Measurements from ENCODE around the gene TIMM22.
"Not testable (repeated sequence)": the region's sequence is repeated elsewhere in the genome, so short reads cannot be mapped to it uniquely, and the experiment has no call there.

Gene TIMM22

DNA sequence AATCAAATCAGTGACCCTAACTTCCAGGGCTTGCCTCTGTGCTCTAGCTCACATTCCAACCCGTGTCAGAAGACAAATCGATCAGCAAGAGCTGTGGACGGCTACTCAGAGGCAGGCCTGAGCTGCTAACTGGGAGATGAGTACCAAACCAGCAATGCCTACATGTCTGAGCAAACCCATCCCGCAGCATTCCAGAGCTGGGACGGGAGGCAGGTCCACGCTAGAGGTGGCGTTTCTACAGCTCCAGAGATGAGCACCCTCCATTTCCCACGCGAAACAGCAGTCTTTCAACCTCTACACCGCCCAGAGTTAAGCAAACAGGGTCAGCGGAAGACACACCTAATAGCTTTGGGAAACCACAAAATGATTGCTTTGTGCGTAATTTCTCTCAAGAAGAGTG is 23.9 kb upstream of the TIMM22 start:
- no peak for FAIRE-seq

DNA sequence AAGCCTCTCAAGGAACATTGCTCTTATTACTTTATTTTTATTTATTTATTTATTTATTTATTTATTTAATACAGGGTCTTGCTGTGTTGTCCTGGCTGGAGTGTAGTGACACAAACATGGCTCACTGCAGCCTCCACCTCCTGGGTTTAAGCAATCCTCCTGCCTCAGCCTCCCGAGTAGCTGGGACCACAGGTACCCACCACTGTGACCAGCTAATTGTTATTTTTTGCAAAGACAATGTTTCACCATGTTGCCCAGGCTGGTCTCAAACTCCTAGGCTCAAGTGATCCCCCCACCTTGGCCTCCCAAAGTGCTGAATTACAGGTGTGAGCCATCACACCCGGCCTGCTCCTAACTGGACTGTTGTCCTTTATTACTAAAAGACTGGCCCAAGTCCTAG is 22.2 kb upstream of the TIMM22 start:
- not testable (repeated sequence) for FAIRE-seq

DNA sequence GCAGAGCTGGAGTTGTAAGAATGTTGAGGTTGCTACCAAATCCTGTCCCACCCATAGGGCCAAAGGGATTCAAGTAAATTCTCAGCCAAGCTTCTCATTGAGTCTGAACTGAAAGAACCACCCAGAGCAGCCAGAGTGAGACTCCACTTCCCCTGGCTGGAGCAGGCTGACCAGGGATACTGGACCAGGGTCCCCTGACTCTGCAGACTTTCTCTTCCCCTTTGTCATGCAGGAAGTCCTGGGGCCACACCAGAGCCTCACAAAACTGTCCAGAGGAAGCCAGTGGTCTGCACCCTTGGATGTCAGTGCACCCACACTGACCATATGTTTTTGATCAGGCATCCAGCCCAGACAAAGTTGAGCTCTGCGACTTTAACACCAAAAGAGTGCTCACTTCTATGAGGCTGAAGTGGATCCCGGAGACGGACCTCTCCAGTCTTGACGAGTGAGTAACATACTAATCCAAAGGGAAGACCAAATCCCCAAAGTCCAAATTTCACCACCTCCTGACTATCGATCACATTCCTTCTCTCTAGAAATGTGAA is 21.5 kb upstream of the TIMM22 start:
- no peak for FAIRE-seq

DNA sequence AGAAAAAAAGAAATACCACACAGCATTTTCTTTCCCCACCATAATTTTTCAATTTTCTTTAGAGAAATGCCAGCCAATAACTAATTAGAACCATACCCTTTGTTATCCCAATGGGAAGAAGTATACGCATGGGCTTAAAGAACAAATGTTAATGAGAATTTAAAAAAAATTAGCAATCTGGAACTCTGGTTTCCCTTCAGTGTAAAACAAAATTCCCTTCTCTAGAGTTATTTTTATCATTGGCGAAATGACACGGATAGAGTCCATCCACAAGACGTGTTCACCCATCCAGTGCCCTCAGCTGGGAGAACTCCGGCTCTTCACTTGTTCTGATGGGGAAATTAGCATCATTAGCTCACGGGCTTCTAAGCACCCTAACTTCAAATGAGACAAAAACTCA is 20.6 kb upstream of the TIMM22 start:
- FAIRE-seq, result no peak

DNA sequence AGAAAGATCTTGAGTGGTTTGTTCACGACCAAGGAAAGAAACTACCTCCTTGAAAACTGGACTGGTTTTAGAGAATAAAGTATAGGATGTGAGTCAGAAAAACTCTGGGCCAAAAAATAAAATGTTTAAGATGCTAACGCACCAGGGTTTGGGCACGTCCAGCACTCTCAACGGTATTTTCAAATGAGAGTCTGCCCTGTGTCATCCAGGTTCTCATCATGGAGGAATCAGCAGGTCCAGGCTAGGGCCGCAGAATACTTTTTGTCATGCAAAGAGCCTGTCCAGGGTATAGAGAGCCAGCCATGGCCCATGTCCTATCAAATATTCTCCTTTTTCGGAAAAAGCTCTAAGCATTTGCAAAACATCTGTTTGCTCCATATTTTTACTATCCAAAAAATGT is 19.8 kb upstream of the TIMM22 start:
- FAIRE-seq, result no peak

DNA sequence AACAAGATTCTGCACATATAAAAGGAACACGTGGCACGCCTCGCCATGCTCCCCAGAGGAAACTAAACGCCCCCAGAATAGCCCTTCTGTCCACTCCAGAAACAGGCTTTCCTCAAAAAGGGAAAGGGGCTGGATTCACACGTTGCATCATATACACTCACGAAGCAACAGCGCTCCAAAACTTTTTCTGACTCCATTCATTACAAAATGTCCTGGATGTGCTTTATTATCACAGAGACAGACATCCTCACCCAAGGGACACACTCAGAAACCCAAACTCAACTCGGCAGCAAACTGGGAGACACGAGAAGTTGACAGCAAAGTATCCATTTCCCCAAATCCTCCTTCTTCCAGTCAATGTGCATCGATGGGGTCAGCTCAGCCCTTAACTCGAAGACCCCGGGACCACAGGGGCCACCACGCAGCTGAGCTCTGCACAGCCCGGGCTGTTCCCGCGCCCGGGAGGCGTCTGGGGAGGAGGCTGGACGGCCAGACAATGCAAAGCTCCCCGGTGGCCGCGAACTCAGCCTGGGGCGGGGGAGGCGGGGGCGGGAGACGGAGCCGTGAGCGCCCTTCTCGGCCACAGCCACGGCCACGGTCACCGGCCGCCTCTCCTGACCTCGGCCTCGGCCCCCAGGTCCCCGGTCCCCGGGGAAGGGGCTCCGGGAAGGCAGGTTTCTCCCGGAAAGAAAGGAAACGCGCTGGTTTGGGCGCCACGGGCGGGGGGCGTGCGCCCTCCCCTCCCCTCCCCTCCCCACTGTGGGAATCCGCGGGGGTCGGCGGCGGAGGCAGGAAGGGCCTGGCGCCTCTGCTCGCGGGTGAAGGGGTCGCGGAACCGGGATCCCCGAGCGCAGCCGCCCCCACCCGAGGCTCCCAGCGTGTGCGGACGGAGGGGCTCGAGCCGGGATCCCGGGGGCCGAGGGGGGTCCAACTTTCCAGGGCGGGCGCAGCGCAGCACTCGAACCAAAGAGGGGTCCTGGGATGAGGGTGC is 18.5 kb upstream of the TIMM22 start:
- peak; percentile 75 for FAIRE-seq

DNA sequence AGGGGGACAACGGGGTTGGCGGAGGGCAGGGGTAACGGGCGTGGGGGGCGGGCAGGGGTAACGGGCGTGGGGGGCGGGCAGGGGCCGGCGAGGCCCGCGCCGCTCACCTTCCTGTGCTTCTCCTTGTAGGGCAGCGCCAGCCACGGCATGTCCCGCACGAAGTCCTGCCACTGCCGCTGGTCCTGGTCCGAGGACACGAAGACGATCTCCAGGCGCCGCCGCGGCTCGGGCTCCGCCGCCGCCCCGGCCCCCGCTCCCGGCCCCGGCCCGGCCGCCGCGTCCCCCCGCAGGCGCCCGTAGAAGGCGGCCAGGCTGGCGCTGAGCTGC is 17.8 kb upstream of the TIMM22 start:
- no peak for FAIRE-seq

DNA sequence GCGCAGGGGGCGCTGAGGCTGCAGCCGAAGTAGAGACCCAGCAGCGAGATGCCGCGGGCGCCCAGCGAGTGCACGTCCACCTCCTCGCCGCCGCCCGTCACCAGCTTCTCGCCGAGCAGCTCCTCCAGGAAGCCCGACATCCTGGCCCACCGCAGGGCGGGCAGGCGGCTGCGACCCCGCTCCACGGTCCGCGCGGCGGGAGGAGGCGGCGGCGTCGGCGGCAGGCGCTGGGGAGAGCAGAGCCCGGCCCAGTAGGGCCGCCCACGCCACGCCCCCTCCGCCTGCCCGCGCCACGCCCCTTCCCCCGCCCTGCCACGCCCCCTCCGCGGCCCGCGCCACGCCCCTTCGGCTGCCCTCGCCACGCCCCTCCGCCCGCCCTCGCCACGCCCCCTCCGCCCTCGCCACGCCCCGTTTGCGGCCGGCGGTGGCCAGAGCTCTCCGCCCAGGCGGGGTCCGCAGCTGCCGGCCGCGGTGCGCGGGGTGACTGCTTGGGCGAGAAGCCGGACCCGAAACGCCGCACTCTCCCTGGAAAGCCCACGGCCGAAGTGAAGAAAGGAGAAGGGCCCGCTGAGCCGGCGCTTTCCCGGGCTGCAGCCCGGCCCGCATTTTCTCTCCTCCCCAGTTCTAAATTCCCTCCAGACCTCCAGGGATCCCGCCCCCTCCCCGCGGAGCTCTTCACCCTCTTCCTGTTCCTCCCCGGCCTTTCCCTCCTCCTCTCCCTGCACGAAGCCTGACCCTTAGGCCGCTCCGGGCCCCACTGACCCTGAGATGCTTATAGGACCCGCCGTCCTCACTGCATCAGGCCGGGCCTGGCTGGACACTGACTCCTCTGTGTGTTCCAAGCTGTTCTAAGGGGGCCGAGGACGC is 17.2 kb upstream of the TIMM22 start, which contains the start of gene NXN:
TSS of gene NXN (minus strand) at position 238 of the 867 bp plus-strand sequence.
- no peak for FAIRE-seq

DNA sequence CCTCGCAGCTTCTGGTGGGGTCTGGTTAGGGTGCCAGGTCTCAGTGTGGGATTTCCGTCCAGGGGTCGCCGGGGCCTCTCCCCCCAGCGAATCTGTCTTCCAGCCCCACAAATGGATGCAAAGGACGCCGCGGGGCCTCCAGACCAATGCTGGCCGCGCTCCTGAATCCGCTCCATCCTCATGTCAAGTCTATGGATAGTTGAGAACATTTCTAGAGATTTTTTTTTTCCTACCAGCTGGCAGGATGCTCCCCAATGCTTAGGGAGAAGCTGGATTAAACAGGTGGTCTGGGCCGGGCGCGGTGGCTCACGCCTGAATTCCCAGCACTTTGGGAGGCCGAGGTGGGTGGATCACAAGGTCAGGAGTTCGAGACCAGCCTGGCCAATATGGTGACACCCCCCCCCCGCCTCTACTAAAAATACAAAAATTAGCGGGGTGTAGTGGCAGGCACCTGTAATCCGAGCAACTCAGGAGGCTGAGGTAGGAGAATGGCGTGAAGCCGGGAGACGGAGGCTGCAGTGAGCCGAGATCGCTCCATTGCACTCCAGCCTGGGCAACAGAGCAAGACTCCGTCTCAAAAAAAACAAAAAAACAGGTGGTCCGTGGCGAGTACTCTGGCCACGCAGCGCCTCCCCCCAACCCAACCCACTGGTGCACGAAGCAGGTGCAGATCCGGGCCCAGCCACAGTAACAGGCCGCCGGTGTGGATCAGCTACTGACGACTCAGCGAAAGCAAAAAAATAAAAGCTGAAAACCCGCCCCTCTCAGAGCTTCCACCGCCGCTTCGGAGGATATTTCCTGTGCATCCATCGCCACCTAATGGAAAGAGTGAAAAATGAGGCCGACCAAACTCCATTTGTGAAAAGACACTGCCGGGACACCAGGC is 16.3 kb upstream of the TIMM22 start:
- FAIRE-seq, result peak; percentile 95

DNA sequence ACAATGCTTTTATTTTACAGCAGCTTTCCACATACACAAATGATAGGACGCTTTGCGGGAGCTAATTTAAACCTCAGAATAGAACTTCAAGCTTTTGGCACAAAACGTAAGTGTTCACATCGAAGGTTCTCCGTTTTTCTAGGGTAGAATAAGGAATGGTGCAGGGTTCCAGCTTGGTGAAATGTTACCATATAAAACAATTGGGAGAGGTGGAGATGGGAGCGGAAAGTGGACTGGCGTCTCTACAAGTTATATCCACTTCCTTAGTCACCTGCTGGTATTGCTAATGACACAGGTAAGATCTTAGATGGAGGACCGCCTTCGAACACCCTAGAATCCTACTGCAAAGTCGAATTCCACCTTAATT is 15.7 kb upstream of the TIMM22 start:
- no peak for FAIRE-seq

DNA sequence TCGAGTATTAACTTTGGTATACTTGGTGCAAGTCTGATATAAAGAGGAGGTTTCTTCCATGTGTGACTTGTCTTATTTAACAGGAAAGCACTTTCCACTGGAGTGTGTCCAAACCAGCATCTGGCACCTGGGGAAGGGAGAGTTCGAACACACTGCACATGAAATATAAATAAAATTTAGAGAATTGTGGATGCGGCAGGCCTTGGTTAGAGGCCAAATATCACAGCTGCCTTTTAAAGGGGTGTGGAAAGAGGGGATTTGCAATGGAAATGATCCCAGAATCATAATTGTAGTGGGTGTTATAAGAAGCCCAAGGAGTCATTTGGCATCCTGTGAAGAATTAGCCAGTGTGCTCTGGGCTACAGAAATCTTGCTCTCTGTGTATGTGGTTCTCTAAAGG is 13.0 kb upstream of the TIMM22 start:
- FAIRE-seq, result no peak

DNA sequence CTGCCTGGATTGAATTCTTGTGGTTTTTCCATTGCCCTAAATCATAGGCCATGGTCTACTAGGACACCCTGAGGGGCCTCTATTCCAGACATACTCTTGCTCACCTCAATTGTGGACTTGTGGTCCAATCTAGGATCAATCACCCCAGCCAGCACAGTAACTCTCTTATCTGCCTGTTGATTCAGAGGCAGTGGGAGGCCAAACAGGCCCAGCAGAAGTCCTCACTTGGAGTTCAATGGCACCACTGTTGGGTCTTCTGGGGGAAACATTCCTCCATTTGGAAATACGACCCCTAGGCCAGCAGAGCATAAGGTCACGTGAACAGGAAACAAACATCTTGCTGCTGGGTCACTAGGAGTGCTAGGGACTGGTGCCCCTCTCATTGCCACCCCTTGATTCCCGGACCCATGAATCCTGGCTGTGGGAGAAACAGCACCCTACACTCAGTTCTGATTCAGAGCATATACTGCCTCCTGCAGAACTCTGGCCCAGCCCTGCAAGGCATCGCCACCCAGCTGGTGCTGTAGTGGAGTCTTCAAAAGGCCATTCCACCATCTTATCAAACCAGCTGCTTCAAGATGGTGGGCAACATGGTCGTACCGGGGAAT is 10.5 kb upstream of the TIMM22 start:
- FAIRE-seq, result no peak

DNA sequence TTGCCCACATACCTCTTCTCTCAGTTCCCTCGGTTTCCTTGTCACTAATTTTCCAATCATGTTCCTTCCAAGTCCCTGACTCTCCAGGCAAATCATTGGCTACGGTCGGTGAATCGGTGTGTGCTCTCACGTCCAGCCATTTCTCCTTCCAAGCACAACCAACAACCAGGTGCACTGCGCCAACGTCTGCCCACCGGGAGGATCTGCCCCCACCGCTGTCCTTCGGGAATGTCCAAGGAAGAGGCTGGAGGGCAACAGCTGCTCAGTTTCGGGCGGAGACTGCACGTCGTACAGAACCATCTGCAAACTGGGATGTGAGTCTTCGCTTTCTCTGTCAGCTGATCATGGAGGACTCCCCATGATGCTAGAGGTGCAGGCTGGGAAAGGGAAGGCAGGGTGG is 9.0 kb upstream of the TIMM22 start:
- FAIRE-seq, result no peak

DNA sequence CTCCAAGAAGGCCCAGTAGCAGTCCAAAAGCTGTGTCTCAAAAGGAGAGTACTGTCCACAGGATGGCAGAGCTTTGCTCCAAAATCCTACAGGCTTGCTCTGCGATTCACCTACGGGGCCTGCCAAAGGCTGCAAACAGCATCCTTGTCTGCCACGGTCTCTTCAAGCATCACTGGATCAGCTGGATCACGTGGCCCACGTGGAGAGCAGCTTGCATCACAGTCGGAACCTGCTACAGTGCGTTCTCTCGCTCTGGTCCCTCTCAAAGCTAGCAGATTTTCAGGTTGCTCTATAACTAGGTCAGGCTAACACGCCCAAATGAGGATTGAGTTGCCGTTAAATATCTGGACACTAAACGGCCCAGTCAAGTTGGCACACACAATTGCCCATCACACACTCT is 8.4 kb upstream of the TIMM22 start:
- FAIRE-seq, result no peak

DNA sequence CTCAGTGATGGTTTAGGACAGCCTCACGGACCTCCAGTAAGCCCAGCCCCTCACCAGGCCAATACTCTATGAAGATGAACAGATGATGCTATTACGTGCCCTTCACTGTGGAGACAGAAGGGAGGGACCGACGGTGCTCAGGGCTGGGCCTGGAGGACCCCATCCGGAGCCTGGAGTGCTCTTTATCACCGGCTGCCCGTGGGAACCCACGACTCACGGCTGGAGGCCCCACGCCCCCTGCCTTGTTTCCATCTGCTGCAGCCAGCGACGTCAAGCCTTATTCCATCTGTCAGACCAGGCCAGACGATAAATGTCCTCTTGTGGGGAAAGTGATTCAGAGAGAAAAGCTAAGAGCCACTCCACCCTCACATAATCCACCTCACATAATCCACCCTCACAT is 4.0 kb upstream of the TIMM22 start:
- FAIRE-seq, result no peak

DNA sequence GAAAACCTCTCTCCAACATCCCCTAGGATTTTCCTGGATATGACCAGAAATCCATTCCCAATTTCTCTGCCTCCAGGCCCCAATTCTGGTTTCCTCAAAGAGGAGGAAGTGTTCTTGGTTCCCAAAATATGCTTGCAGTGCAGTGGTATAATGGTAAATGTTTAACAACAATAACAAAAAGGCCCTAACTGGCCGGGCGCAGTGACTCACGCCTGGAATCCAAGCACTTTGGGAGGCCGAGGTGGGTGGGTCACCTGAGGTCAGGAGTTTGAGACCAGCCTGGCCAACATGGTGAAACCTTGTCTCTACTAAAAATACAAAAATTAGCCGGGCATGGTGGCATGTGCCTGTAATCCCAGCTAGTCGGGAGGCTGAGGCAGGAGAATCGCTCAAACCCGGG is 1.6 kb upstream of the TIMM22 start:
- FAIRE-seq, result not testable (repeated sequence)

DNA sequence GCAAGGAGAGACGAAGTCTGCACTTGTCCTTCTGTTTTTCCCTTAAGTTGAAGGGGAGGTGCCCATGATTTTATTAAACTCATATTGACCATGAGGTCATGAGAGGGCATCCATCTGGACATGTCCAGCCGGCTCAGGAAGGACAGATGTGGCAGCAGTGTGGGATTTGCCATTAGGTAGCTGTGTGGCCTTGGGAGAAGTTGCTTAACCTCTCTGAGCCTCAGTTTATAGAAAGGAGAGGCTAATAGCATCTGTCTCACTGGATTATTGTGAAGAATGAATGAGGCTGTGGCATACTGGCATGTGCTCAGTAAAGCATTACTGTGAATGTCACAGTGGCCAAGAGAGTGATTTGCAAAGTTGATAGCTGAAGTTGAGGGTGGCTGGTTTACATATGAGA is 1.2 kb downstream of the TIMM22 start:
- no peak for FAIRE-seq

DNA sequence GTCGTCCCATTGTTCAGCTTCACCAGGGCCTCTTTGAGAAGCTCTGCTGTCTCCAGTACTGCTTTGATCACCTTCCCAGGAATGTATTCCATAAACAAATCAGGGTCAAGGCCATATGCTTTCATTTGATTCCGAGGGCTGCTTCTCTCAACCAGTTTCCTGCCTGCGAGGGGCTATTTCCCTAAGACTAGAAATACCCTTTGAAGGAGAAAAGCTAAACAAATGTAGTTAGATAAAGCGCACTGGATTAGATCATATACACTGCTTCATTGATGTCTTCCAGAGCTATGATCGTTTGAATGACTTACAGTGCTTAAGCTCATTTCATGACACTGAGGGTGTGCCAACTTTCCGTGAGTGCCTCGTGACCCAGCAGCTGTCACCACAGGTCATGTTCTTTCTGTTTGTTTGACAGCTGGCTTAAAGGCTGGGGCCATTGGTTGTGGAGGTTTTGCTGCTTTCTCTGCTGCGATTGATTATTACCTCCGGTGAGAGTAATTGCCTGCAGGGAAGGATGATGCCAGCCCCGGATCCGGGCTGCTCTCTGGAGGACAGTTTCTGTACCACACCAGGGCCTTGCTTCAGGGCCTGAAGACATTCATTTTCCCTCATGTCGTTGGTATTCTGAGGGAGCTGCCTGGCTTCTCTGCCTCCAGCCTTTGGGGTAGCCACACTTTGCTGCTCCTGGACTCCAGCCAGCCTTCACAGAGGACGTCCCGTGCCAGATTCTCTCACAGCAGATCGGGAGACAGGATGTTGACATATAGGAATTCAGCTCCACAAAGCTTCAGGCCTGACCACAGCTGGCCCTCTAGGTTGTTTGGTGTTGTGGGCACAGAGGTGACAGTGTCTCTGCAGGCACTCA is 3.9 kb downstream of the TIMM22 start:
- FAIRE-seq, result no peak

DNA sequence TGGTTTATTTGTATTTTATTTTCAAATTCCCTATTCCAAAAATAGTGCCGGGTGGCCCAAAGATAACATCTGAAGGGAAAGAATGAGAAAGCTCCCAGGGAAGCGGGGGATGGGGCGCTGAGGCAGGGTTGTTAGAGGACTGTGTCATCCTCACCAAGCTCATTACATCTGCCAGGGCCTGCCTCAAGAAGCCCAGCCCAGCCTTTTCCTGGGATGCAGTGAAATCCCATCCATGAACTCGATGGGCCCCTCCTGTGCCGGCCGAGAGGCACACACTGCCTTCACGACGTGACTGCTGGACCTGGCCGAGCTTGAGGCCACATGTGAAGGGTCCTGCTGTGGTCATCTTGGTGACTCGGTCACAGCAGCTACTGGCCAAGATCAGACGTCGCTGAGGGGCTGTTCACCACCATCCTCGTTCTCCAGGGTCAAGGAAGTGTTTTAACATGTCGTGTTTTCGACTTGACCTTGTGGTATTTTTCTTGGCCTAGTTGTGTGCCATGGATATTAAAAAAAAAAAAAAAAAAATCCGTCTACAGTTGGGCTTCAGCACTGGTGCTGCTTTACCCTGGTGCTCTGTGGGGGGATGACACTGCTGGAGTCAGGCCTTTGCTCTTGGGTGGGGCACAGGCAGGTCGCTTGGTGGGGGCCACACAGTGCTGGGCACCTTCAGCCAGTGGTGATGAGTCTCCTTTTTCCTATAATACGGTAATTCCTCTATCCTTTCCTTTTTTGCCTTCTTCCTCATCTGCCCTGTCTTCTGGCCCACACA is 4.9 kb downstream of the TIMM22 start:
- no peak for FAIRE-seq

DNA sequence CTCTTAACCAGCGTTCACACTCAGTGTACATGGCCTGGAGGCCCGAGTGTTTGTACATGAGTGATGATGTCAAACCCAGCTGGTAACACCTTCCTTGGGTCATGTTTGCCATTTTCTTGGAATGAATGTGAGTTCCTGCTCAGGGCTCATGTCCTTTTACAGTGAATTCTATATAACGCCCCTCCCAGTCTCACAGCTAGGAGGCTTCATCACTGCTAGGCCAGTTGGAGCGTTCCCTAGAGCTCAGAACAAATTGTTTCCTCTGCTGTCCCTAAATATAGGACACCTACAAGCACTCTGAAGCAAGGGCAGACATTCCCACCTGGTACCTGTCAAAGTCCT is 5.5 kb downstream of the TIMM22 start:
- no peak for FAIRE-seq
